Endodermal cell (in vitro differentiated cells): ENCODE results near the gene CDADC1. TPM values are rescaled to one million over a fixed set of nuclear protein-coding genes. Genes with fewer than 3 reads are reported as not detected.

Experiments used
- DNase-seq: peaks from one replicate; pipeline ENCODE4 v3.0.0-alpha.2; 2017
- H3K27ac ChIP-seq: 2 replicates; pipeline ENCODE4 v1.5.1; 2013; ENCODE audit warnings: mild to moderate bottlenecking, low read depth, low read length, moderate library complexity
- H3K27me3 ChIP-seq: 2 replicates; pipeline ENCODE4 v1.6.1; 2013; ENCODE audit warnings: mild to moderate bottlenecking, low read length, moderate library complexity; ENCODE audit not compliant: insufficient read depth, control insufficient read depth, poor library complexity, severe bottlenecking
- H3K36me3 ChIP-seq: 2 replicates; pipeline ENCODE4 v1.7.0; 2013; ENCODE audit warnings: mild to moderate bottlenecking, low read length, moderate library complexity; ENCODE audit not compliant: control insufficient read depth, insufficient read depth
- H3K4me1 ChIP-seq: one replicate; pipeline ENCODE4 v1.7.0; 2013; ENCODE audit warnings: low read length; ENCODE audit not compliant: control insufficient read depth, insufficient read depth
- H3K4me3 ChIP-seq: 2 replicates; pipeline ENCODE4 v1.5.1; 2013; ENCODE audit warnings: mild to moderate bottlenecking, low read length, moderate library complexity
- H3K9ac ChIP-seq: 2 replicates; pipeline ENCODE4 v1.6.1; 2013; ENCODE audit warnings: mild to moderate bottlenecking, low read length, moderate library complexity; ENCODE audit not compliant: poor library complexity, severe bottlenecking; ENCODE audit errors: extremely low read depth
- H3K9me3 ChIP-seq: 2 replicates; pipeline ENCODE4 v1.6.1; 2013; ENCODE audit warnings: mild to moderate bottlenecking, low read length, moderate library complexity; ENCODE audit not compliant: control insufficient read depth
- H3K27ac Mint-ChIP-seq: 2 replicates; pipeline ENCODE4 v1.8.0; 2020; ENCODE audit warnings: mixed read lengths
- H3K27me3 Mint-ChIP-seq: 2 replicates; pipeline ENCODE4 v1.8.0; 2021; ENCODE audit warnings: mild to moderate bottlenecking, mixed read lengths; ENCODE audit not compliant: insufficient read depth
- H3K36me3 Mint-ChIP-seq: 2 replicates; pipeline ENCODE4 v1.8.0; 2020; ENCODE audit warnings: low read depth, mixed read lengths
- H3K4me1 Mint-ChIP-seq: 2 replicates; pipeline ENCODE4 v1.8.0; 2020; ENCODE audit warnings: mixed read lengths
- H3K4me3 Mint-ChIP-seq: 2 replicates; pipeline ENCODE4 v1.8.0; 2020; ENCODE audit warnings: mild to moderate bottlenecking, moderate library complexity, mixed read lengths
- H3K9me3 Mint-ChIP-seq: 2 replicates; pipeline ENCODE4 v1.8.0; 2020; ENCODE audit warnings: mild to moderate bottlenecking, mixed read lengths
- CTCF ChIP-seq: fragments of 200-600 bp; sonication (generic); conservative IDR thresholded peaks from 2 replicates; pipeline ENCODE4 v1.5.0; 2021; ENCODE audit warnings: antibody characterized with exemption, mild to moderate bottlenecking
- WGBS, 2 experiments: methylation state at CpG; one replicate each; pipeline versions ENCODE4 v1.1.5 to v1.1.7; 2013; ENCODE audit warnings: missing lambda C conversion rate in 2 of 2, mixed read lengths in 1 of 2; ENCODE audit not compliant: insufficient coverage in 1 of 2, insufficient read length in 1 of 2; 5-methylcytosine and 5-hydroxymethylcytosine counted together
- total RNA-seq, 2 donors: library from RNA; stranded (reverse); fragmentation: NEBNext Ultra II Directional in 1 of 2; extraction: Animal tissue kit (Norgen Biotek cat#: 25700) in 1 of 2; gene quantifications; 2 replicates in 1 of 2; 3 replicates in 1 of 2; pipeline ENCODE4 v1.2.1, GENCODE V29; 2021

The CDADC1 gene
- total RNA-seq, 2 donors from 2014 or later = 6.0 to 15.8 TPM

- Histone ChIP-seq H3K36me3 (no peaks in the 10 kb centered on the region), H3K4me3 (no peak overlapping the region), H3K27ac (no peak overlapping the region), H3K9ac (no peak overlapping the region), H3K27me3 (peaks cover 23% of the 10 kb centered on the region), H3K4me1 (peaks cover 2% of the 10 kb centered on the region), H3K9me3 (no peaks in the 10 kb centered on the region)
- Mint-ChIP-seq H3K27ac (peak overlapping the region; percentile 24), H3K9me3 (no peaks in the 10 kb centered on the region), H3K36me3 (peaks cover 8% of the 10 kb centered on the region), H3K4me3 (no peak overlapping the region), H3K27me3 (no peaks in the 10 kb centered on the region), H3K4me1 (peaks cover 10% of the 10 kb centered on the region)
- DNase-seq = no peak
- no peak for TF ChIP-seq CTCF
- 17 to 19% methylated on average over 1 of the region's 1 CpG for WGBS, 2 experiments
These were observed 23.5 kb downstream of the CDADC1 start for GRCh38 chr13:49271264-49271663.

GRCh38 chr13:49272296-49272695 is 24.6 kb downstream of the CDADC1 start:
- WGBS, 2 experiments = 91 to 100% methylated on average over 1 to 2 of the region's 2 CpGs
- DNase-seq = no peak
- H3K27ac ChIP-seq = no peak overlapping the region

GRCh38 chr13:49278211-49278610 is 30.5 kb downstream of the CDADC1 start:
- no peaks in the 10 kb centered on the region for H3K4me1 ChIP-seq
- no peaks in the 10 kb centered on the region for H3K9me3 ChIP-seq
- Mint-ChIP-seq H3K4me3 (no peak overlapping the region), H3K4me1 (peaks cover 2% of the 10 kb centered on the region), H3K36me3 (no peaks in the 10 kb centered on the region), H3K27me3 (no peaks in the 10 kb centered on the region), H3K9me3 (no peaks in the 10 kb centered on the region), H3K27ac (no peak overlapping the region)
- H3K27me3 ChIP-seq = peaks cover 3% of the 10 kb centered on the region
- H3K36me3 ChIP-seq = no peaks in the 10 kb centered on the region
- H3K9ac ChIP-seq = no peak overlapping the region
- H3K4me3 ChIP-seq = no peak overlapping the region
- no peak for DNase-seq
- no peak for TF ChIP-seq CTCF
- 85 to 86% methylated on average over 1 to 2 of the region's 2 CpGs for WGBS, 2 experiments
- H3K27ac ChIP-seq = no peak overlapping the region

More at GRCh38 chr13:49272296-49272695, 24.6 kb downstream of the CDADC1 start:
- Mint-ChIP-seq H3K27me3 (no peaks in the 10 kb centered on the region), H3K4me3 (no peak overlapping the region), H3K36me3 (peaks cover 8% of the 10 kb centered on the region), H3K9me3 (no peaks in the 10 kb centered on the region), H3K27ac (no peak overlapping the region), H3K4me1 (peaks cover 10% of the 10 kb centered on the region)
- peaks cover 23% of the 10 kb centered on the region for H3K27me3 ChIP-seq
- TF ChIP-seq CTCF = no peak
- peaks cover 2% of the 10 kb centered on the region for H3K4me1 ChIP-seq
- no peak overlapping the region for H3K4me3 ChIP-seq
- H3K9ac ChIP-seq = no peak overlapping the region
- H3K36me3 ChIP-seq = no peaks in the 10 kb centered on the region
- H3K9me3 ChIP-seq = no peaks in the 10 kb centered on the region
